ENCODE measurements around the gene CACNA1C.

DNA sequence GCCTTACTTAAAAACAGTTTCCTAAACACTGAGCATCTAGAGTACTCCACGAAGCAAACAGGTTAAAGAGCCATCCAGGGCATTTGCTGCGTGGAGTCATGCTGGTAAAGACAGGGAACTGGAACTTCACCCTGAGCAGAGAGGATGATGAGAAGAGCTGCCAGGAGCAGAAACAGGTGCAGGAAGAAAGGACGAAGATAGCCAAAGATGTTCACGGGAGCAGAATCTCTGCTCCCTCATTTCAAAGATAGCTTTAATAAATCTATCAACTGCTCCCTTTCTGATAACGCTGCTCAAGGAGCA lies 461.2 kb downstream of the CACNA1C start:
- TF ChIP-seq POLR2A (IDR thresholded peaks at IDR 0.05), result no peak
- TF ChIP-seq, protein P1, sequence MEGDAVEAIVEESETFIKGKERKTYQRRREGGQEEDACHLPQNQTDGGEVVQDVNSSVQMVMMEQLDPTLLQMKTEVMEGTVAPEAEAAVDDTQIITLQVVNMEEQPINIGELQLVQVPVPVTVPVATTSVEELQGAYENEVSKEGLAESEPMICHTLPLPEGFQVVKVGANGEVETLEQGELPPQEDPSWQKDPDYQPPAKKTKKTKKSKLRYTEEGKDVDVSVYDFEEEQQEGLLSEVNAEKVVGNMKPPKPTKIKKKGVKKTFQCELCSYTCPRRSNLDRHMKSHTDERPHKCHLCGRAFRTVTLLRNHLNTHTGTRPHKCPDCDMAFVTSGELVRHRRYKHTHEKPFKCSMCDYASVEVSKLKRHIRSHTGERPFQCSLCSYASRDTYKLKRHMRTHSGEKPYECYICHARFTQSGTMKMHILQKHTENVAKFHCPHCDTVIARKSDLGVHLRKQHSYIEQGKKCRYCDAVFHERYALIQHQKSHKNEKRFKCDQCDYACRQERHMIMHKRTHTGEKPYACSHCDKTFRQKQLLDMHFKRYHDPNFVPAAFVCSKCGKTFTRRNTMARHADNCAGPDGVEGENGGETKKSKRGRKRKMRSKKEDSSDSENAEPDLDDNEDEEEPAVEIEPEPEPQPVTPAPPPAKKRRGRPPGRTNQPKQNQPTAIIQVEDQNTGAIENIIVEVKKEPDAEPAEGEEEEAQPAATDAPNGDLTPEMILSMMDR (IDR thresholded peaks at IDR 0.05), result no peak
